Measurements from ENCODE around the gene CLCN7. TPM values are rescaled to one million over a fixed set of nuclear protein-coding genes. Genes with fewer than 3 reads are reported as not detected.

Gene CLCN7
- total and polyA plus RNA-seq, 2 of the 4 experiments (the other 2 are of a cell fraction), result 10.8 to 45.2 TPM

GRCh38 chr16:1494129-1494640 is 19.4 kb upstream of the CLCN7 start:
- Histone ChIP-seq H3K56ac (ENCODE audit: extremely low read depth, insufficient read depth, low read length) (no peak overlapping the region), H3K27me3 (ENCODE audit: control insufficient read depth, insufficient read depth, low read length) (no peaks in the 10 kb centered on the region), H3K36me3 (ENCODE audit: control insufficient read depth, insufficient read depth, low read length) (peaks cover 24% of the 10 kb centered on the region), H3K4ac (ENCODE audit: low read depth, low read length) (0 out of 2 replicates have a peak overlapping the region, but pooled peaks have one; percentile 6), H2AK9ac (replicated peaks; ENCODE audit: low read depth, low read length, poor library complexity) (peak overlapping the region; percentile 97), H3K18ac (ENCODE audit: low read depth, low read length) (no peak overlapping the region), H3K4me1 (ENCODE audit: control insufficient read depth, insufficient read depth, low read length) (peaks cover 12% of the 10 kb centered on the region), H4K5ac (ENCODE audit: low read depth, low read length) (no peak overlapping the region), H3K27ac (ENCODE audit: insufficient read depth, low read length) (peak overlapping the region; percentile 96; the same call in 1 of the 2 replicates), H2AK5ac (ENCODE audit: low read depth, low read length) (0 out of 2 replicates have a peak overlapping the region, but pooled peaks have one; percentile 20), H4K91ac (ENCODE audit: insufficient read depth, low read depth, low read length) (no peak overlapping the region), H2BK5ac (ENCODE audit: low read depth, low read length, poor library complexity, severe bottlenecking) (no peak overlapping the region), H2BK20ac (ENCODE audit: low read depth, low read length) (no peak overlapping the region), H3K9ac (ENCODE audit: low read depth, low read length) (peak overlapping the region; percentile 83), H2BK120ac (ENCODE audit: low read depth, low read length) (no peak overlapping the region), H3K9me1 (ENCODE audit: insufficient read depth, low read length) (peaks cover 7% of the 10 kb centered on the region), H3K79me1 (ENCODE audit: low read depth in 1 of 2, low read length in 2 of 2) (peaks cover 6 to 35% of the 10 kb centered on the region in 2 experiments), H3K23ac (ENCODE audit: low read depth, low read length) (no peak overlapping the region), H2BK15ac (ENCODE audit: low read depth, low read length) (no peak overlapping the region), H3K14ac (replicated peaks; ENCODE audit: low read depth, low read length) (no peak overlapping the region), H4K8ac (ENCODE audit: low read depth in 2 of 2, low read length in 2 of 2) (no peak overlapping the region; a peak in 1 of 4 replicates), H3K4me2 (ENCODE audit: low read depth, low read length) (peak overlapping the region; percentile 99), H3K4me3 (ENCODE audit: insufficient read depth, low read depth, low read length) (peak overlapping the region; percentile 65), H4K20me1 (ENCODE audit: insufficient read depth, low read length) (peaks cover 13% of the 10 kb centered on the region; the same call in 1 of the 2 replicates), H2AFZ (replicated peaks; ENCODE audit: low read length, poor library complexity) (peak overlapping the region; percentile 99), H3K9me3 (ENCODE audit: control insufficient read depth, insufficient read depth, low read length) (no peaks in the 10 kb centered on the region)
- in situ Hi-C loops (cut with MboI; ENCODE audit: low sequenced_read_pairs), result no loop called here
- dilution Hi-C loops (cut with HindIII; ENCODE audit: low sequenced_read_pairs, unreplicated experiment), result no loop called here
- peak; percentile 69 for DNase-seq
- ChIA-PET POLR2A (ENCODE audit: unreplicated experiment) (interaction anchor here (1.2 kb wide), 1 partner anchor 74 kb away, joined by 4 read pairs; the partner anchor contains the start of gene UQCC4), CTCF (interaction anchor here (0.5 kb wide), 1 partner anchor 101 kb away, joined by 4 read pairs; no protein-coding TSS in a partner anchor)
- BruUV-seq (replicated peaks), result no TSS peak
- intact Hi-C loops (cut with micrococcal nuclease), result loop anchor here (5.0 kb wide), 2 partner anchors 118 to 213 kb away; partner anchors contain the start of genes CRAMP1, IFT140 and MAPK8IP3
- TF ChIP-seq MAFK (IDR thresholded peaks at IDR 0.05; ENCODE audit: low read depth, low read length) (no peak), RCOR1 (IDR thresholded peaks at IDR 0.05; ENCODE audit: insufficient replicate concordance, low read length) (no peak), ELK1 (IDR thresholded peaks at IDR 0.05; ENCODE audit: borderline replicate concordance, low read depth, low read length) (no peak), RAD21 (IDR thresholded peaks at IDR 0.05; ENCODE audit: low read length) (peak; percentile 73), POLR2A (IDR thresholded peaks at IDR 0.05; ENCODE audit: low read depth, low read length) (no peak), FOS (IDR thresholded peaks at IDR 0.05; ENCODE audit: low read depth, low read length) (no peak), CEBPB (IDR thresholded peaks at IDR 0.05; ENCODE audit: low read depth, low read length) (no peak), CTCF (conservative IDR thresholded peaks at IDR 0.05; ENCODE audit: low read depth, low read length) (peak; percentile 59), SMC3 (IDR thresholded peaks at IDR 0.05; ENCODE audit: low read depth, low read length) (peak; percentile 50), CHD1 (IDR thresholded peaks at IDR 0.05; ENCODE audit: low read depth, low read length) (no peak)
- peak; percentile 58 for ATAC-seq (ENCODE audit: low read depth)
- WGBS, 2 experiments (ENCODE audit: extremely low coverage in 2 of 2, insufficient read length in 1 of 2), result 14% methylated on average over 16 of the region's 25 CpGs; no CpG with 5 or more reads in 1 of the 2 experiments

Data from IMR-90 (cell line).